PC-9 (cell line): ENCODE measurements around the gene METTL22.

Experiments used
- CTCF ChIP-seq: fragments of 200-600 bp; sonication (generic); conservative IDR thresholded peaks from 2 replicates; pipeline ENCODE4 v1.6.1; 2017; ENCODE audit warnings: mixed run types, antibody characterized with exemption, mild to moderate bottlenecking, moderate library complexity
- EZH2 ChIP-seq: fragments of 200-600 bp; sonication (generic); IDR thresholded peaks from 2 replicates; pipeline ENCODE4 v1.8.0; 2017; ENCODE audit warnings: antibody characterized with exemption, low read depth

DNA sequence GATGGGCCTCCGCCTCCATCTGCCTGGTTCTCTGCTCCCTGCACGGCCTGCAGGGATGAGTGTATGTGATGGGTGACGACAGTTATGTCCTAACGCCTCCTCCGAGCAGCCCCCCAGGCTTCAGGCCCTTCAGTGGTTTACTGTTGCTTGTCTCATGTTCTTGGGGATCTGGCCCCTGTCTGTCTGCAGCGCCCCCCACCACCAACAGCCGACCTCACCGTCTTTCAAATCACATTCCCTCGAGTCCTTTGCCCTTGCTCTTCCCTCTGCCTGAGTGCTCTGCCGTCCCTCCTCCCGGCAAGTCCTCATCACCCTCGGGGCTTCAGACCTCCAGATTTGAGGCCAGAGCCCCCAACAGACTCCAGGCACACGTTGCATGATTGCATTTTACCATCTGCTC is 18.2 kb downstream of the METTL22 start:
- no peak for TF ChIP-seq CTCF
- no peak for TF ChIP-seq EZH2
